NCI-H2029 (cell line): ENCODE measurements around the gene APBB1.

ENCODE experiments used
- DNase-seq: peaks from one replicate; lab custom pipeline; 2025; lab: John Stamatoyannopoulos, UW

The APBB1 gene

GRCh38 chr11:6351782-6352382, 67.0 kb downstream of the APBB1 start:
- DNase-seq, result no peak

DNA sequence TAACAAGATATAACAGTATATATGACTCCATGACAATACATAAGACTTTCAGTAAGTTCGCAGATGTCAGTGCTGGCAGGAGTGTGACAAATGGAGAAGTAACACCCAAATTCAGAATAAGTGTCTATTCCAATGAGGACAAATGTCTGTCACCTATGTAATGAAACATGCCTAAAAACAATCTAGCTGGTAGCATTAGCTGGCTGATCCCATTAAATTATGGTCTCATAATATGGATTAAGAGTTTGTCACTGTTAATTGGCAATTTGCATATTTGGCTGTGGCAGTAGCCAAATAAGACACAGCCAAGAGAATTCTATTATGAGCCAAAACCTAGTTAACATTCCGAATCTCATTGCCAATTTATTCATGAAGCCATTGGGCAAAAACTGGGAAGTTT, 68.4 kb downstream of the APBB1 start:
- no peak for DNase-seq

DNA sequence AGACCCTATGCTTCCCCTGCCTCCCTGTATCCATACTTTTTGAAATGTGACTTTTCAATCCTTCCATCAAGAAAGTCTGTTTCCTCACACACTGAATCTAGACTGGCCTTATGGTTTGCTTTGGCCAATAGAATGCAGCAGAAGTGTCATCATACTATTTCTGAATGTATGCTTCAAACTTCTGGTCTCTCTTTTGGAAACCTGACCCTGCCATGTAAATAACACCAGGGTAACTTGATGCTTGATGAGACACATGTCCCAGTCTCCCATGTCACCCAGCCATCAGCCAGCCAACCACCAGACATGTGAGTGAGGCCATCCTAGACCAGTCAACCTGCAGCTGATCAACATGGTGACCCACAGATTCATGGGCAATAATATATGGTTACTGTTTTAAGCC, 68.9 kb downstream of the APBB1 start:
- peak; percentile 6 for DNase-seq

DNA sequence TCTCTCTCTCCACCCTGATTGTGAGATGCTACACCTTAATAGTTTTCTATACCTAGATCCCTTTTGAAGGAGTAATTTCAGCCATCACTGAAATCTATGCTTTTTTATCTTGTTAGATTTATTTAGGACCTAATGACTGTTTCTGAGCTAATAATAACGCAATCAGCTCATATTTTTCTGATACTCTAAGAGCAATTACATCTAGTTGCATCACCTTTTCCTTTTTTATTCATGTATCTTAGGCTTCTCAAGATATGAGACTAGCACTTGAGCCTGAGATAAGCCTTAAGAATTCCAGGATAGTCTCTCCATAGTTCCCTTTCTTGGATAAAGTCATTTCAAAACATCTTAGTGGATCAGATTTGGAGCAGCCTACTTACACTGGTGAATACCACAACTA, 73.5 kb downstream of the APBB1 start:
- DNase-seq, result no peak
